ENCODE data around the gene MED9.

GRCh38 chr17:17468217-17469010 is 8.4 kb upstream of the MED9 start:
- TF ChIP-seq, protein P1, sequence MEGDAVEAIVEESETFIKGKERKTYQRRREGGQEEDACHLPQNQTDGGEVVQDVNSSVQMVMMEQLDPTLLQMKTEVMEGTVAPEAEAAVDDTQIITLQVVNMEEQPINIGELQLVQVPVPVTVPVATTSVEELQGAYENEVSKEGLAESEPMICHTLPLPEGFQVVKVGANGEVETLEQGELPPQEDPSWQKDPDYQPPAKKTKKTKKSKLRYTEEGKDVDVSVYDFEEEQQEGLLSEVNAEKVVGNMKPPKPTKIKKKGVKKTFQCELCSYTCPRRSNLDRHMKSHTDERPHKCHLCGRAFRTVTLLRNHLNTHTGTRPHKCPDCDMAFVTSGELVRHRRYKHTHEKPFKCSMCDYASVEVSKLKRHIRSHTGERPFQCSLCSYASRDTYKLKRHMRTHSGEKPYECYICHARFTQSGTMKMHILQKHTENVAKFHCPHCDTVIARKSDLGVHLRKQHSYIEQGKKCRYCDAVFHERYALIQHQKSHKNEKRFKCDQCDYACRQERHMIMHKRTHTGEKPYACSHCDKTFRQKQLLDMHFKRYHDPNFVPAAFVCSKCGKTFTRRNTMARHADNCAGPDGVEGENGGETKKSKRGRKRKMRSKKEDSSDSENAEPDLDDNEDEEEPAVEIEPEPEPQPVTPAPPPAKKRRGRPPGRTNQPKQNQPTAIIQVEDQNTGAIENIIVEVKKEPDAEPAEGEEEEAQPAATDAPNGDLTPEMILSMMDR (IDR thresholded peaks at IDR 0.05; ENCODE audit: low read depth, low read length, poor library complexity, severe bottlenecking) = no peak
- TF ChIP-seq EZH2phosphoT487 (IDR thresholded peaks at IDR 0.05; ENCODE audit: borderline replicate concordance, low read length) = no peak
